Kidney (tissue), 14 donors: Measurements from ENCODE around the gene TOM1. TPM values are rescaled to one million over a fixed set of nuclear protein-coding genes. Genes with fewer than 3 reads are reported as not detected.

Experiments used
- DNase-seq, 5 donors: peaks; one replicate each; pipeline ENCODE4 v3.0.0-alpha.2; 2013 to 2020
- FAIRE-seq: peaks from 2 replicates; lab custom pipeline; 2012; peaks lifted over from hg19 to GRCh38; lab: Jason Lieb, UNC
- H3K27ac ChIP-seq, 2 donors: one replicate each; pipeline ENCODE4 v1.7.0; 2013; ENCODE audit warnings: low read depth in 2 of 2, low read length in 2 of 2, inconsistent platforms in 1 of 2
- H3K27me3 ChIP-seq: one replicate; pipeline ENCODE4 v1.7.1; 2013; ENCODE audit warnings: low read length, inconsistent platforms; ENCODE audit not compliant: control insufficient read depth, insufficient read depth
- H3K36me3 ChIP-seq, 3 donors: one replicate each; pipeline versions ENCODE4 v1.7.0 to v1.7.1; 2013; ENCODE audit warnings: low read length in 3 of 3, control low read depth in 1 of 3, inconsistent platforms in 1 of 3; ENCODE audit not compliant: insufficient read depth in 3 of 3, control insufficient read depth in 2 of 3
- H3K4me1 ChIP-seq, 3 donors: one replicate each; pipeline versions ENCODE4 v1.7.0 to v1.7.1; 2013; ENCODE audit warnings: low read length in 3 of 3, inconsistent platforms in 1 of 3, low read depth in 1 of 3; ENCODE audit not compliant: control insufficient read depth in 2 of 3, insufficient read depth in 2 of 3
- H3K4me3 ChIP-seq, 3 donors: one replicate each; pipeline versions ENCODE4 v1.7.0 to v1.8.1; 2013; ENCODE audit warnings: low read length in 3 of 3, control low read depth in 1 of 3, inconsistent platforms in 1 of 3
- H3K9ac ChIP-seq, 3 donors: one replicate each; pipeline versions ENCODE4 v1.7.0 to v1.7.1; 2013; ENCODE audit warnings: low read length in 3 of 3, control low read depth in 1 of 3, inconsistent platforms in 1 of 3
- H3K9me3 ChIP-seq, 3 donors: one replicate each; pipeline versions ENCODE4 v1.7.0 to v1.7.1; 2013; ENCODE audit warnings: low read length in 3 of 3, control low read depth in 1 of 3, inconsistent platforms in 1 of 3; ENCODE audit not compliant: control insufficient read depth in 2 of 3, insufficient read depth in 1 of 3
- intact Hi-C: fragments of 100-400 bp; cut with DNase I; formaldehyde crosslinking; loops from one replicate; pipeline ENCODE4 v1.11.1; 2022
- polyA plus RNA-seq: library from polyadenylated mRNA; stranded (reverse); fragments of 350-450 nt; fragmentation: Illumina TruSeq; extraction: RNeasy Lipid Tissue Mini Kit (QIAGEN cat#74804); gene quantifications from one replicate; pipeline ENCODE4 v1.2.3, GENCODE V29; 2014; ENCODE audit warnings: low read depth, low replicate concordance; ENCODE audit not compliant: insufficient read depth
- total RNA-seq: library from RNA; stranded (reverse); fragmentation: NEBNext Ultra II Directional; extraction: Animal tissue kit (Norgen Biotek cat#: 25700); gene quantifications from one replicate; pipeline ENCODE4 v1.2.1, GENCODE V29; 2021
- TF ChIP-seq, protein P1 (sequence below): IDR thresholded peaks from 3 replicates; pipeline ENCODE4 v1.5.1; 2012; ENCODE audit warnings: mild to moderate bottlenecking, moderate library complexity, borderline replicate concordance; ENCODE audit not compliant: insufficient read depth; ENCODE audit errors: extremely low read depth
- donor health status: control.
- donor health status: control.
- donor health status: control.
- donor health status: control.
- donor health status: control.
- donor health status: DM: yes; HTN: yes; CAD: no.
- donor health status: Normal renal cell carcinoma (clear cell type).

Gene TOM1
- total and polyA plus RNA-seq, 2 donors from 2014 or later, result 67.0 to 68.2 TPM

DNA sequence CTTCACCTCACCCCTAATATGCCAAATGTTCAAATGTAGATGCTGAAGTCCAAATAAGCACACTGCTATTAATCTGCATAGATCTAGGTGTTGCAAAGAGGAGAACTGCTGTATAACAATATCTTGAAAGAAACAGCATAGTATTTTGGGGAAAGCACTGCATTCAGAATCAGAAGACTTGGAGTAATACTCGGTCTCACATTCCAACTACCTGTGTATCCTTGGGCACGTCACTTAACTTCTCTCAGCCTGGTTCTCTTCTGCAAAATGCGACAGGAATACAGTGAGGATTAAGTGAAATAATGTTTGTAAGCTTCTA is 42.7 kb upstream of the TOM1 start:
- H3K9me3 ChIP-seq, result no peaks in the 10 kb centered on the region
- H3K9ac ChIP-seq, result peak overlapping the region in 2 of 3 donors; percentile 65 to 70
- H3K4me3 ChIP-seq, result peak overlapping the region; percentile 74 to 86 (median 82)
- no peak overlapping the region for H3K27ac ChIP-seq
- no peaks in the 10 kb centered on the region for H3K27me3 ChIP-seq
- H3K36me3 ChIP-seq, result no peaks in the 10 kb centered on the region
- DNase-seq, result no peak
- FAIRE-seq, result no peak
- intact Hi-C loops, result no loop called here
- TF ChIP-seq, protein P1, sequence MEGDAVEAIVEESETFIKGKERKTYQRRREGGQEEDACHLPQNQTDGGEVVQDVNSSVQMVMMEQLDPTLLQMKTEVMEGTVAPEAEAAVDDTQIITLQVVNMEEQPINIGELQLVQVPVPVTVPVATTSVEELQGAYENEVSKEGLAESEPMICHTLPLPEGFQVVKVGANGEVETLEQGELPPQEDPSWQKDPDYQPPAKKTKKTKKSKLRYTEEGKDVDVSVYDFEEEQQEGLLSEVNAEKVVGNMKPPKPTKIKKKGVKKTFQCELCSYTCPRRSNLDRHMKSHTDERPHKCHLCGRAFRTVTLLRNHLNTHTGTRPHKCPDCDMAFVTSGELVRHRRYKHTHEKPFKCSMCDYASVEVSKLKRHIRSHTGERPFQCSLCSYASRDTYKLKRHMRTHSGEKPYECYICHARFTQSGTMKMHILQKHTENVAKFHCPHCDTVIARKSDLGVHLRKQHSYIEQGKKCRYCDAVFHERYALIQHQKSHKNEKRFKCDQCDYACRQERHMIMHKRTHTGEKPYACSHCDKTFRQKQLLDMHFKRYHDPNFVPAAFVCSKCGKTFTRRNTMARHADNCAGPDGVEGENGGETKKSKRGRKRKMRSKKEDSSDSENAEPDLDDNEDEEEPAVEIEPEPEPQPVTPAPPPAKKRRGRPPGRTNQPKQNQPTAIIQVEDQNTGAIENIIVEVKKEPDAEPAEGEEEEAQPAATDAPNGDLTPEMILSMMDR, result no peak
- peaks cover 0 to 6% (median 0%) of the 10 kb centered on the region in 3 donors for H3K4me1 ChIP-seq

DNA sequence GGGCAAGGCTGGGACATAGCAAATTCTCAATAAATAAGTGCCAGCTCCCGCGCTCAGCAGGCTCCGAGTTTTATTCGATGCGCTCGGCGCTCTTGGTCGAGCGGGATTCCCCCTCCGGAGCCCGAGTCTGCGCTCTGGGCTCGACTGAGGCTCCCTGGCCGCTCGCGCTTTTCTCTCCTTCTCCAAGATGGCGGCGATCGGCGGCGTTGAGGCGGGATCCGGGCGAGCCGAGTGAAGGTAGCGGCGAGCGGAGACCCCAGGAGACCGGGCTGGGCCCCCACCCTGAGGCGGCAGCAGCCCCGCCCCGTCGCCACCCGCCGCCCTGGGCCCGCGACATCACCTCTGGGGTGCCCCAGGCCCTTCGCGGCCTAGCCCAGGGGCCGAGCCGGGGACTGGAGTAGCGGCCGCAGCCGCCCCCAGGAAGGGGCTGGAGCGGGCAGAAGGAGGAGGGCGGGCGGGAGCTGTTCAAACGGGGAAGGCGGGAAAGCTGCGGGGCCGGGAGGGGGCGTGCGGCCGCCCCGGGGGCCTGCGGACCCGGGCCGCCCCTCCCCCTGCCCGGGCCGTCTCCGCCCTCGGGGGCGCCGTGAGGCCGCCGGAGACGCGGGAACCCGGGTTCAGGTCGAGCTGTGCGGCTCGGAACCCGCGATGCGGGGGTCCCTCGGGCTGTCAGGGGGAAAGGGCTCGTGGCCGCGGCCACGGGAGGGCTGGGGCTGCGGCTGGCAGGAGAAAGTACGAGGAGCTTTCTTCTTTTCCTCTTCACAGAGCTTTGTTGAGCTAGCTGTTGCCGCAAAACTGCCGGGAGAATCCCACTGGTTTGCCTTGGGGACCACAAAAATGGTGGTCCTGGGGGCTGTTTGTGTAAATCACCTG is 42.1 kb upstream of the TOM1 start, which contains the start of gene HMGXB4:
TSS of gene HMGXB4 (plus strand) at position 173 of the 870 bp plus-strand sequence. CDS start 4,898 bp downstream, outside the sequence.
- DNase-seq, result peak; percentile 89 to 97 (median 95)
- no peaks in the 10 kb centered on the region for H3K9me3 ChIP-seq
- H3K4me1 ChIP-seq, result peaks cover 0 to 6% (median 0%) of the 10 kb centered on the region in 3 donors
- no peak for FAIRE-seq
- H3K27me3 ChIP-seq, result no peaks in the 10 kb centered on the region
- TF ChIP-seq, protein P1, result no peak
- H3K9ac ChIP-seq, result peak within 1 kb of the TSS; percentile 70 to 92 (median 86)
- intact Hi-C loops, result no loop called here
- peak within 1 kb of the TSS; percentile 74 to 86 (median 82) for H3K4me3 ChIP-seq
- peaks cover 0 to under 1% (median under 1%) of the 10 kb centered on the region in 3 donors for H3K36me3 ChIP-seq
- peak within 1 kb of the TSS; percentile 73 to 87 for H3K27ac ChIP-seq

DNA sequence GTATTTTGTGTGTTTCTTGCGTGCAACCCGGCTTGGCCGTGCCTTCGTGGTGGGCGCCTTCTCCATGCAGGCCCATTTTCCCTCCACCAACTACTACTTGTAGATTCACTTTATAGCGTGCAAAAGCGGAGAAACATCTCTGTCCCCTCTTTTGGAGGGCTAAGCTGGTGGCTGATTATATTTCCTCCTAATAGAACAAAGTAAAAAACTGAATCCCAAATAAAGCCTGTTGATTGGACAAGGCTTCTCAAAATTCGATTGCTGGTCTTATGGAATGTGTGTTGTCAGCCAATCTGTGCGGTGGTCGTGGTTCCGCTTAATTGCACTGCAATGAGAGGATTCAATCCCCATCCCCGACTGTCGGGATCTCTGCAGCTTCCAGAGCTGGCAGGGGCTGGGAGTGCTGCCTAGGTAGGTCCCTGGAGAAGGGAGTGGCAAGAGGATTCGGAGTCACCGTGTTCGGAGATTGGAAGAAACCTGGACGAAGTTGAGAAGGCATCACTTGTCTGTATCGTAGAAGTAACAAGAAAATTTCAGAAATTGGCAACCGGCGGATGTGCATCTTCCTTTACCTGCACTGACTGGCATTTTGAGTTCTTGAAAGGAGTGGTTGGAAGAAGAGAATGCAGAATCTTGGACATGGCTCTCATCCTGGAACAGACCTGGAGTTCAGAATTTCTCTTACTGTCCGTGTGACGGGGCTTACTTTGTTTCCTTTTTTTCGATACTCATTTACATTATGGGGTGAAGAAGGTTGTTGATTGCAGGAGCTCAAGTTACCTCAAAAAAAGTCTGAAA is 41.3 kb upstream of the TOM1 start:
- peak in 4 of 5 donors; percentile 45 to 72 (median 68) for DNase-seq

More for the DNA sequence above, 41.3 kb upstream of the TOM1 start:
- H3K9me3 ChIP-seq, result no peaks in the 10 kb centered on the region
- peak overlapping the region; percentile 74 to 78 (median 75) for H3K4me3 ChIP-seq
- H3K4me1 ChIP-seq, result peaks cover 0 to 6% (median 0%) of the 10 kb centered on the region in 3 donors
- no peaks in the 10 kb centered on the region for H3K27me3 ChIP-seq
- FAIRE-seq, result no peak
- H3K27ac ChIP-seq, result peak overlapping the region in 1 of 2 donors; percentile 28
- peaks cover 0 to 9% (median 4%) of the 10 kb centered on the region in 3 donors for H3K36me3 ChIP-seq
- TF ChIP-seq, protein P1, result no peak
- intact Hi-C loops, result no loop called here
- peak overlapping the region; percentile 58 to 92 (median 86) for H3K9ac ChIP-seq
